HCEC 1CT (cell line): Measurements from ENCODE around the gene NTM.

ENCODE experiments used
- DNase-seq: peaks from one replicate; pipeline ENCODE4 v3.0.0-alpha.2; 2017

The NTM gene

DNA sequence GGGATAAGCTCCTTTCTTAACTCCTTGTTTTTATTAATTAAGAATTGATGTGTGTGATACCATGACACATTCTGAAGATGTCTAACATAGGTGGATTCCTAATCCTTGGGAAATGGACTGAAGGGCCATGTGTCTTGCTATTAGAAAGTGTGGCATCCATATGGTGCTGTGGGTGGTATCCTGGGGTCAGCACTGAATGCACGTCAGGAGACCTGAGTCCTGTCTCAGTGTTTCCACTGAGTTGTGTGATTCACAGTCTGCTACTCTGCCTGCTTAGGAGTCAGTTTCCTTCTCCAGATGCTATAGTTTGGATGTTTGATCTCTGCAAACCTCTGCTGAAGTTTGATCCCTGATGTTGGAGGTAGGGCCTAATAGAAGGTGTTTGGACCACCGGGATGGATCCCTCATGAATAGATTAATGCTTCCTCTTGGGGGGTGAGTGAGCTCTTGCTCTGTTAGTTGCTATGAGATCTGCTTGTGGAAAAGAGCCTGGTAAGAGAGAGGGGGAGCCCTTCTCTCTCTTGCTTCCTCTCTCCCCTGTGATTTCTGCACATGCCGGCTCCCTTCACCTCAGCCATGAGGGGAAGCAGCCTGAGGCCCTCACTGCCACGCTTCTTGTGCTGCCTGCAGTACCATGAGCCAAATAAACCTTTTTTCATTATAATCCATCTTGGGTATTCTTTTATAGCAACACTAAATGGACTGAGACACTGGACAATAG is 666.5 kb downstream of the NTM start:
- DNase-seq, result no peak

DNA sequence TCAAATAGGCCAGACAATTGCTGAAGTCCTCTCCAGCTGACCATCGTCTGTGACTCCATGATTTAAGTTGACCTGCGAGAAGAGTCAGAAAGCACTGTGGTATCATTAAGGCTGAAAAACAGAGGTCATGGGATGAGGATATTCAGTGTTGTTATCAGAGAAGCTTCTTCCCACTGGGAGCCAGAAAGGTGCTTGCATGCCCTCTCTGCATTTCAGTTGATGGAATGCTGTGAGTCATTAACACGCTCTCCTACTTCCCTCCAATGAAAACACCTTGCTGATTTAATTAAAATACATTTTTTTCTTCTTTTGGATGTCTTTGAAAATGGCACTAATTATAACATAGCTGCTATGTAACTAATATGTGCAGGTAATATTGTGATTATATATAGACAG is 667.0 kb downstream of the NTM start:
- no peak for DNase-seq

DNA sequence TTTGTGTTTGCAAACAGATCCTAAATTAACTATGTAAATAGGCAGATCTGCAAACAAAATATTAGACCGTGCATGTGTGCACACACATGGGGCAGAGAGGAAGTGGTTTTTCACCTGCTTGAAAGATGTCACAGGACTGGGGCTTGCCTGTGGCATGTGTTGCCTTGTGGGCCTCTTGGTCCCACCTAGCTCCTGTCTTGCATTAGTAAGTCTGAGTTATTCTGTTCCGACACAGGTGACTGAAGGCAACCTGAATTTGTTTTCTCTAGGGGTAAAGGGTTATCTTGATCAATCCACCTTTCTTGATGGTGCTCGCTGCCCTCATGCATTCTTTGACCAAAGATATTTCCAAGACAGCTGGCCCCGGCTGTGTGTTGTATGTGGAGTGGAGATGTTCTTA is 667.5 kb downstream of the NTM start:
- no peak for DNase-seq

DNA sequence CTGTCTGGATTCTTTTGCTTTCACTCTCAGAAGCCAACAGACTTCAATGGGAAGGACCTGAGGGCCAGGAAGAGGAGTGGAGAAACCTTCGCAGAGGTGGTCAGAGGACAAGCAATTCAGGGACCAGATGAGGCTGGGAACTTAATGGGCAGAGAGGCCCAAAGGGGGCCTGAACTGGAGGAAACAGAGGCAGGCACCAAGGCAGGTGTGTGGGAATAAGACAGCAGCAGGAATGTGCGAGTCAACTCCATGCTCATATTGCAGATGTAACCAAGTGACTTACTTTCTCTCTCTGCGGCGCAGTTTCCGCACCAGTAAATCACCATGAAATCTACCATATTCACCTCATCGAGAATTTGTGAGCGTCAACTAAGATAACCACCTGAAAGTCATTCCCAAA is 669.1 kb downstream of the NTM start:
- no peak for DNase-seq

GRCh38 chr11:132042296-132042695 is 671.9 kb downstream of the NTM start:
- no peak for DNase-seq

DNA sequence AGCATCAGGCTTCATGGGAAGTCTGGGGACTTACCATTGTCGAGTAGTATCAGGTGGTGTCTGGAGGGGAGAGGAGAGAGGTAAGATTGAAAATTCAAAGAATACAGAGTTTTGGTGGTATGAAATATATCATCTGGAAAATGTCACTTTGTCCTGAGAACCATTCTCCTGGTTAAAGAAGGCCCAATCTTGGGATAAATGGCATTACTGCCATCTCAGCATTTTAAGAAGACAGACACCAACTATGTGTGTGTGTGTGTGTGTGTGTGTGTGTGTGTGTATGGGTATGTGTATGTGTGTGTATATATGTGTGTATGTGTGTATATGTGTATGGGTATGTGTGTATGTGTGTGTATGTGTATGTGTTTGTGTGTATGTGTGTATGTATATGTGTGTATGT is 673.3 kb downstream of the NTM start:
- DNase-seq, result no peak

- no peak for DNase-seq
These were observed 674.7 kb downstream of the NTM start for GRCh38 chr11:132045107-132045506.

DNA sequence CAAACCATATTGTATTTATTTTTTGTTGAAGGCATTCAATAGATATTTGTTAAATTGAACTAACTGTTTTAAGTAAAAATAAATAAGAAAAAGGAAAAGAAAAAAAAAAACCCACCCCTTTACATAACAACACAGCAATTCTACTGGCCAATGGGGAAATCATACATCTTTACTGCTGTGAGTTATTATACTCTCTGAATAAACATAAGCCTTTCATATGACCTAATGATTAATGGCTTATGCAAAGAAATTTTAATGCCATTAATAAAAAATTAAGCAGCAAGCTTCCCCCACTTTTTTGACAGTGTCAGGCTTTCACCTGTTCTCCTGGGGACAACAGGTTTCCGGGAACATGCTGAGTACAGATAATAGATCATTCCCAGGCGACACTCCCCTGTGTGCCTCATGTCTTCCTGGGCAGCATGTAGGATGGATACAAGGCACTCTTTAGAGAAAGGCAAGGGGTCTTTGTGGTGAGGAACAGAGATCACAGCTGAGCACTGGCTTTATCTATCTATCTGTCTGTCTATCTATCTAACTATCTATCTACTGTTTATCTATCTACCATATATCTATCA is 676.0 kb downstream of the NTM start:
- no peak for DNase-seq

DNA sequence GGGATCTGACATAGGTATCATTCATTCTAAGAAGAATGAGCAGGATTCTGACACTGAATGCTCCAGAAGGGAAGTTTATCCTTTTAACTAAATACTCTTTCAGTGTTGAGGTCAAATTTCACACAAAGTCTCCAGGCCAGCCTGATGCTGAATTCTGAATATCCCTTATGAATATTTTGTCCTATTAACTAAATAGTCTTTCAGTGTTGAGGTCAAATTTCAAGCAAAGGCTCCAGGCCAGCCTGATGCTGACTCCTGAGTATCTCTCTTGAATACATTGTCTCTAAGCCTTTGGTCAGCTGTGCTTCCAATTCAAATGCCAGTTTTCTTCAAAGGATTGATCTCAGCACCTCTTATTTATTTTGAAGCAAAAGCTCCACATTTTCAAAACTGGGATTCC is 676.8 kb downstream of the NTM start:
- DNase-seq, result no peak

- no peak for DNase-seq
These were observed 677.6 kb downstream of the NTM start for GRCh38 chr11:132048040-132048439.

DNA sequence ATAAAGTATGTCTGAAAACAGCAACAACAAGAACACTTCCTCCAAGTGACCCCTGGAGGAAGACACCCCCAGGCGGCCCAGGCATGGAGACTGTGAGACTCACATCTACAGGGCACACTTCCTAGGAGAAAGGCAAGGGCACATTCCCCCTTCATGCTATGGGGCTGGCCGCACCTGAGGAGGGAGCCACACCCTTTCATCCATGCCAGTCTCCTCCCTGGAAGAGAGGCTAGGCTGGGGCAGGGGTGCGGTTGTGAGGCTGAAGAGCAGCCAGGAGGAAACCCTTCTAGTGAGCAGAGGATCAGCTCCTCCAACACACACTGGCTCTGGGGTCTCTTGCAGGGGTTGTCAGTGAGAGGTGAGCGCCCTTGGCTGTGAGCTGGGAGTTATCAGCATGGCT is 678.8 kb downstream of the NTM start:
- no peak for DNase-seq

DNA sequence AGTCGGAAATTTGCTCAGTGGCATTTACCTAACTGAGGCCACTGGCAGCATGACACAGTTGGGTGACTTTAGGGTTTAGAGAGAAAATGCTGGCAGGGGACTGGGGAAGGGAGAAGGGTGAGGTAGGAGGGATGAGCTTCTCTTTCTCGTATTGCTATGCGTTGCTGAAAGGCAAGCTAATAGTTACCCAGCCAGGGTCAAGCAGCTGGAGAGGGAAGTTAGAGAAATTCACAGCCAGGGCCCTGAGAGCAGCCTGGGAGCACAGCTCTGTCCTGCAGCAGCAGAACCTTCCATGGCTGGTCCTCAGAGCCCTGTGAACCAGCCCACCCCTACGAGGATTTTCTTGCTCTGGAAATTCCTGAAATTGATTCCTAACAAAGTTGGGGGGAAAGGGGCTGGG is 679.6 kb downstream of the NTM start:
- no peak for DNase-seq

DNA sequence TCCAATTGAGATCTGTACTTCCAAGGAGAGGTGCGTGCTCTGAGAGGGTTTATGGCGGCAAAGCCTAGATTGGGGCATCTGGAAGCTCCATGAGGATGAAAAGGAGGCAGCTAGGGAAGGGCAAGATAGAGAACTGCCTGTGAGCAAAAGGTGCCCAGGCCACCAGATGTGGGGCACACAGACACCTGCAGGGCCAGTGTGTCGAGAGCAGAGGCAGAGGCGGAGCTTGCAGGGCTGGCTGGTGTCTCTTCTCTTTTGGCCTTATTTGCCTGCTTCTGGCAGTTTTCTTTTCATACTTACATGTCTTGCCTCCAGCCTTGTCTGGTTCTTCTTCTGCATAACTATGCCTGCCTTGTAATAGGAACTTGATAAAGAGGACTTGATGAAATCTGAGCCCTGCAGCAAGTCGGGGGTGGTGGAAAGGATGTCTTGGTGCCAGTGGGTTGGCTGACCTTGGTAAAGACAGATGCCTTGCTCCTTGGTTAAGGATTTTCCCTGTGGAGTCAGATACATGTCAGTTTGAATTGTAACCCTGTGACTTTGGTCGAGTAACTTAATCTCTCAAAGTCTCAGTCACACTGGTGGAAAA is 680.3 kb downstream of the NTM start:
- DNase-seq, result no peak

GRCh38 chr11:132051704-132052103 is 681.3 kb downstream of the NTM start:
- no peak for DNase-seq

- no peak for DNase-seq
These were observed 681.9 kb downstream of the NTM start for GRCh38 chr11:132052342-132052741.

- no peak for DNase-seq
These were observed 682.5 kb downstream of the NTM start for GRCh38 chr11:132052904-132053303.

DNA sequence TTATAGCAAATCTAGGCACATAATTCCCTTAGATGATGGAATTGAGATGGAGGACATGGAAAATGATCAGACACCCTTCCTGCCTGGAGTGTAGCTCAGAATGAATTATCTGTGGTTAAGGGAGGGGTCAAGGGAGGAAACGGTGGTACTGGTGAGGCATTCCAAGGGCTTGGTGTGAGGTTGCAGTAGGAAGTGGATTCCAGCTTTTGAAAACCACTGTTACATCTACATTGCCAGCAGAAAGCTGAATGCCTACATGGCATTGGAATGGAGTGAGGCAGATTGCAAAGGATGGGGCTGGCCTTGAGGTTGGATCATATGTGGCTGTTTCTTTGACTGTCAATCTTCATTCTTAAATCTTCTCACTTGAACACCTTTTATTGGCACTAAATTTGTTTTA is 684.4 kb downstream of the NTM start:
- peak; percentile 83 for DNase-seq

GRCh38 chr11:132055296-132055695 is 684.9 kb downstream of the NTM start:
- DNase-seq, result no peak

- DNase-seq, result peak; percentile 43
These were observed 686.3 kb downstream of the NTM start for GRCh38 chr11:132056689-132057088.

DNA sequence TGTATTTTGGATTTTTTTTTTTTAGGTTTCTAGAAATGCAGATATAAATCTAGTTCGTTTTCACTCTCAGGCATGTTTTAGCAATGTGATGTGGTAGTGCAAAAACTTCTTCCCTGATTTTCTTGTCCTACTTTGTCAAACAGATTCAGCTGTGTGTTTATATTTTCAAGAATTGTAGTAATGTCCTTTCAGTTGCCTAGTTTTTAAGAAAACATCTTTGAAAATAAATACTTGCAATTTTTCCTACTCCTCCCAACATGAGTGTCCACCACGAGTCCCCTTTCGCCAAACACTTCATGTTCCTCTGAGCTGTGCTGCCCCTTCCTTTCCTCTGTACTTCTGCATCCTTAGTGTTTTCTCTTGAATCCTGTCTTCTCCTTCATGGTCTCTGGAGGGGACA is 686.9 kb downstream of the NTM start:
- no peak for DNase-seq

DNA sequence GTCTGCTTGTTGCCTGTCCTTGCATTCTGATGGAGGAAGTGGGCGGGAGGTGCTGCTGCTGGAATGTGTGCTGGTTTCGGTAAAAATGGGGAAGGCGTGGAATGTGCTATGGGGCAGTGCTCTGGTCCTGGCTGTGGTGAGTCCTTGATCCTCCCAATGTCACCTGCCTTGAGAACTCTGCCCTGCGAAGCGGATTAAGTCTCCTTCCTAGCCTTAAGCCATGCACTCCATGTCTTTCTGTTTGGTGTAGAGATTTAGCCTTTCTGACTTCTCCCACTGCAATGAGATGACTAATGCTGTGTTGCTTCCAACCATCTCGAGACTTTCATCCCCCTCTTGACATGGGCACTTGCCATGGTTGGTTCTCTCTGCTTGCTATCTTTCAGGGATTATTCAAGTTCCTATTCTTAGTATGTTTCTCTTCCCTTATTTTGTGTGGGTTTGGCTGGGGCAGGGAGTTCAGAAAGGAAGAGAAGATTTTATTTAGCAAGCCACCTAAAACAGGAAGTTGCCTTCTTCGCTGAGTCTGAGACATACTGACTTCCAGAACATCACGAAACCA is 687.9 kb downstream of the NTM start:
- no peak for DNase-seq

- no peak for DNase-seq
These were observed 690.2 kb downstream of the NTM start for GRCh38 chr11:132060567-132060966.

DNA sequence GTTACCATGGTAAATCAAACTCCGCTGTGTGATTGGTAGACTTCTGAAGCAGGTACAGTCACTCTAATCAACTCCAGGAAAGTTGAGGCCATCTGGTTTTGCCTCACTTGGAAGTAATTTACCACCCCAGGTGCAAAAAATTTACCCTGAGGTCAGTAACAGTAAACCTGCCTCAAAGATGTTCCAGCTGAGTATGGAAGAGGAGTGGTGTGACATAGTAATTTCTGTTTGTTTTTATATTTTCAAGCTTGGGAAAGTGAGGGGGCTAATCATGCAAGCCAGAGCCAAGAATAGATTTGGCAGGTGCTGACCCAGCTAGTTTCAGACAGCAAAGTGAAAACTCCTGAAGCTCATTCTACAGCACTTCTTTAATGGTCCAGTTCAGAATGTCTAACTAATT is 691.6 kb downstream of the NTM start:
- no peak for DNase-seq

- no peak for DNase-seq
These were observed 692.1 kb downstream of the NTM start for GRCh38 chr11:132062541-132062940.
